ENCODE results near the gene ARHGAP25. TPM values are rescaled to one million over a fixed set of nuclear protein-coding genes. Genes with fewer than 3 reads are reported as not detected.

Gene ARHGAP25
- total RNA-seq, 2 experiments from 2014 or later: 18.6 to 43.8 TPM

GRCh38 chr2:68827666-68828065 is 93.1 kb downstream of the ARHGAP25 start:
- ChIA-PET CTCF (ENCODE audit: unreplicated experiment) (no interaction called here), POLR2A (interaction anchor here (0.8 kb wide), 1 partner anchor 41 kb away, joined by 3 read pairs; no protein-coding TSS in a partner anchor)
- peaks cover 25% of the 10 kb centered on the region for H3K4me1 ChIP-seq (ENCODE audit: insufficient read depth, low read length, poor library complexity, severe bottlenecking)

GRCh38 chr2:68828887-68829708 is 94.5 kb downstream of the ARHGAP25 start:
- BruUV-seq (replicated peaks): no TSS peak
- peaks cover 19% of the 10 kb centered on the region for H3K36me3 ChIP-seq (ENCODE audit: insufficient read depth, low read length)
- DNase-seq (ENCODE audit: low spot score): peak; percentile 39

More at GRCh38 chr2:68827666-68828065, 93.1 kb downstream of the ARHGAP25 start:
- Histone ChIP-seq H3K4me3 (ENCODE audit: low read depth, low read length, poor library complexity, severe bottlenecking) (no peak overlapping the region), H3K9me3 (ENCODE audit: low read length) (no peaks in the 10 kb centered on the region), H2AFZ (ENCODE audit: low read length) (no peak overlapping the region), H3K36me3 (ENCODE audit: insufficient read depth, low read length) (peaks cover 33% of the 10 kb centered on the region), H3K27ac (ENCODE audit: low read depth, low read length, poor library complexity, severe bottlenecking) (no peak overlapping the region), H4K20me1 (ENCODE audit: insufficient read depth, low read length) (no peaks in the 10 kb centered on the region), H3K9me2 (ENCODE audit: insufficient read depth, low read length) (no peaks in the 10 kb centered on the region), H3K4me2 (ENCODE audit: low read length) (no peak overlapping the region), H3K79me2 (ENCODE audit: insufficient read depth, low read depth, low read length) (no peaks in the 10 kb centered on the region)
- intact Hi-C loops (cut with micrococcal nuclease; ENCODE audit: unreplicated experiment): no loop called here
- no peak for TF ChIP-seq EZH2phosphoT487 (IDR thresholded peaks at IDR 0.05; ENCODE audit: borderline replicate concordance, low read depth, low read length)
- no peak for TF ChIP-seq CTCF (conservative IDR thresholded peaks at IDR 0.05; ENCODE audit: low read length)
- DNase-seq (ENCODE audit: low spot score): no peak
- no TSS peak for BruUV-seq (replicated peaks)

More at GRCh38 chr2:68828887-68829708, 94.5 kb downstream of the ARHGAP25 start:
- intact Hi-C loops (cut with micrococcal nuclease; ENCODE audit: unreplicated experiment): no loop called here
- ChIA-PET POLR2A (interaction anchor here (0.8 to 1.6 kb wide), 6 partner anchors 16 to 363 kb away, joined by 3 to 5 read pairs (median 4); partner anchors contain the start of gene FBXO48), CTCF (ENCODE audit: unreplicated experiment) (interaction anchor here (0.6 to 0.9 kb wide), 2 partner anchors 13 to 65 kb away, joined by 3 to 4 read pairs; no protein-coding TSS in a partner anchor)
- H2AFZ ChIP-seq (ENCODE audit: low read length): no peak overlapping the region
- H3K4me1 ChIP-seq (ENCODE audit: insufficient read depth, low read length, poor library complexity, severe bottlenecking): peaks cover 35% of the 10 kb centered on the region
- TF ChIP-seq CTCF (conservative IDR thresholded peaks at IDR 0.05; ENCODE audit: low read length) (no peak), EZH2phosphoT487 (IDR thresholded peaks at IDR 0.05; ENCODE audit: borderline replicate concordance, low read depth, low read length) (no peak)
- H3K9me3 ChIP-seq (ENCODE audit: low read length): no peaks in the 10 kb centered on the region
- no peaks in the 10 kb centered on the region for H3K9me2 ChIP-seq (ENCODE audit: insufficient read depth, low read length)
- H3K79me2 ChIP-seq (ENCODE audit: insufficient read depth, low read depth, low read length): no peaks in the 10 kb centered on the region
- H3K4me2 ChIP-seq (ENCODE audit: low read length): peak overlapping the region; percentile 44; the same call in 1 of the 2 replicates
- H3K4me3 ChIP-seq (ENCODE audit: low read depth, low read length, poor library complexity, severe bottlenecking): no peak overlapping the region
- no peaks in the 10 kb centered on the region for H4K20me1 ChIP-seq (ENCODE audit: insufficient read depth, low read length)
- no peak overlapping the region for H3K27ac ChIP-seq (ENCODE audit: low read depth, low read length, poor library complexity, severe bottlenecking)
